HG03135 (cell line): ENCODE measurements around the gene GARIN5B.

ENCODE experiments used
- ATAC-seq: cut with Tn5 transposase; IDR thresholded peaks from one replicate; pipeline ENCODE4 v1.9.1; 2021; ENCODE audit warnings: mild to moderate bottlenecking, moderate library complexity; ENCODE audit not compliant: unreplicated experiment

GARIN5B gene

GRCh38 chr19:55389386-55390317 is 26.6 kb upstream of the GARIN5B start:
- no peak for ATAC-seq

- ATAC-seq, result no peak
These were observed 24.9 kb upstream of the GARIN5B start for GRCh38 chr19:55387736-55388497.

- ATAC-seq, result no peak
These were observed 23.5 kb upstream of the GARIN5B start for GRCh38 chr19:55386493-55386971.

- ATAC-seq, result peak; percentile 58
These were observed 22.8 kb upstream of the GARIN5B start, which contains the start of gene RPL28 for GRCh38 chr19:55385724-55386492. TSS of gene RPL28 (plus strand) at chr19:55385932. CDS start at chr19:55386358, 426 bp downstream.

GRCh38 chr19:55384920-55385723 is 22.1 kb upstream of the GARIN5B start:
- peak; percentile 54 for ATAC-seq

- no peak for ATAC-seq
These were observed 21.3 kb upstream of the GARIN5B start, which contains the start of gene TMEM238 for GRCh38 chr19:55384131-55384919. TSS of gene TMEM238 (minus strand) at chr19:55384292. CDS start at chr19:55384259, 33 bp downstream.

GRCh38 chr19:55383279-55384130 is 20.4 kb upstream of the GARIN5B start:
- no peak for ATAC-seq

GRCh38 chr19:55382522-55383054 is 19.5 kb upstream of the GARIN5B start:
- ATAC-seq, result no peak

- no peak for ATAC-seq
These were observed 19.0 kb upstream of the GARIN5B start for GRCh38 chr19:55382013-55382412.

- no peak for ATAC-seq
These were observed 16.1 kb upstream of the GARIN5B start for GRCh38 chr19:55379174-55379573.

GRCh38 chr19:55377356-55378131 is 14.5 kb upstream of the GARIN5B start:
- no peak for ATAC-seq

- no peak for ATAC-seq
These were observed 13.3 kb upstream of the GARIN5B start, which contains the start of gene TMEM190 for GRCh38 chr19:55376241-55376933. TSS of gene TMEM190 (plus strand) at chr19:55376826. CDS start at chr19:55376854, 28 bp downstream.

- no peak for ATAC-seq
These were observed 11.1 kb upstream of the GARIN5B start for GRCh38 chr19:55373993-55374757.

- ATAC-seq, result no peak
These were observed 10.4 kb upstream of the GARIN5B start for GRCh38 chr19:55373306-55373992.
